OCI-LY3 (cell line): ENCODE results near the gene STAT5A.

Experiments used
- H2AFZ ChIP-seq: fragments of 200-600, 300-600 bp; shearing (Covaris generic); 2 replicates; pipeline ENCODE4 v1.6.0; 2014; ENCODE audit warnings: antibody characterized with exemption, low read depth, low read length
- H3K27ac ChIP-seq: fragments of 200-600, 300-600 bp; sonication (generic); 2 replicates; pipeline ENCODE4 v1.5.1; 2014; ENCODE audit warnings: mild to moderate bottlenecking, low read length, moderate library complexity, mixed read lengths
- H3K27me3 ChIP-seq: fragments of 200-600, 300-600 bp; sonication (generic); 2 replicates; pipeline ENCODE4 v1.6.1; 2014; ENCODE audit warnings: low read depth, low read length, mixed read lengths
- H3K36me3 ChIP-seq: fragments of 200-600, 300-600 bp; sonication (generic); replicated peaks from 2 replicates; pipeline ENCODE3; 2014; ENCODE audit warnings: low read depth, low read length, mixed read lengths
- H3K4me1 ChIP-seq: fragments of 300-600, 200-600 bp; sonication (generic); 2 replicates; pipeline ENCODE4 v1.6.1; 2014; ENCODE audit warnings: low read length, mixed read lengths
- H3K4me2 ChIP-seq: fragments of 200-600, 300-600 bp; sonication (generic); 2 replicates; pipeline ENCODE4 v1.6.1; 2014; ENCODE audit warnings: low read length, mixed read lengths
- H3K4me3 ChIP-seq: fragments of 300-600, 200-600 bp; sonication (generic); 2 replicates; pipeline ENCODE4 v1.5.1; 2014; ENCODE audit warnings: antibody characterized with exemption, mild to moderate bottlenecking, low read length, moderate library complexity
- H3K79me2 ChIP-seq: fragments of 300-600, 200-600 bp; shearing (Covaris generic); 2 replicates; pipeline ENCODE4 v1.6.1; 2014; ENCODE audit warnings: mild to moderate bottlenecking, low read length, mixed read lengths
- H3K9ac ChIP-seq: fragments of 300-600, 200-600 bp; shearing (Covaris generic); 2 replicates; pipeline ENCODE4 v1.6.0; 2014; ENCODE audit warnings: mild to moderate bottlenecking, low read length, moderate library complexity
- H3K9me3 ChIP-seq: fragments of 200-600, 300-600 bp; shearing (Covaris generic); 2 replicates; pipeline ENCODE4 v1.6.1; 2014; ENCODE audit warnings: low read length, mixed read lengths; ENCODE audit not compliant: insufficient read depth
- H4K20me1 ChIP-seq: fragments of 200-600, 300-600 bp; sonication (generic); 2 replicates; pipeline ENCODE4 v1.6.1; 2016; ENCODE audit warnings: low read length, mixed read lengths; ENCODE audit not compliant: insufficient read depth
- CTCF ChIP-seq: fragments of 200-600, 300-600 bp; sonication (generic); IDR thresholded peaks from 2 replicates; pipeline ENCODE4 v1.5.1; 2014; ENCODE audit warnings: antibody characterized with exemption, low read length, low read depth
- EZH2phosphoT487 ChIP-seq: fragments of 200-600 bp; shearing (Covaris generic); IDR thresholded peaks from 2 replicates; pipeline ENCODE4 v1.6.1; 2018; ENCODE audit warnings: antibody characterized with exemption, mixed run types, low read depth

The STAT5A gene

GRCh38 chr17:42329025-42329976 lies 41.0 kb downstream of the STAT5A start:
- Histone ChIP-seq H2AFZ (no peak overlapping the region), H3K4me3 (no peak overlapping the region)
- TF ChIP-seq EZH2phosphoT487 (no peak), CTCF (no peak)

GRCh38 chr17:42333053-42333452 lies 44.8 kb downstream of the STAT5A start:
- Histone ChIP-seq H3K4me2 (peak overlapping the region; percentile 30; the same call in 1 of the 2 replicates), H3K27me3 (no peaks in the 10 kb centered on the region), H3K4me1 (peaks cover 42% of the 10 kb centered on the region), H2AFZ (no peak overlapping the region), H3K79me2 (peaks cover 41% of the 10 kb centered on the region), H3K27ac (peak overlapping the region; percentile 67), H3K36me3 (peaks cover 64% of the 10 kb centered on the region), H4K20me1 (peaks cover 22% of the 10 kb centered on the region; the same call in 1 of the 2 replicates), H3K9me3 (no peaks in the 10 kb centered on the region), H3K9ac (no peak overlapping the region; the same call in 1 of the 2 replicates), H3K4me3 (no peak overlapping the region; the same call in 1 of the 2 replicates)
- TF ChIP-seq CTCF: no peak
- no peak for TF ChIP-seq EZH2phosphoT487

More at GRCh38 chr17:42329025-42329976, 41.0 kb downstream of the STAT5A start:
- H3K36me3 ChIP-seq: peaks cover 65% of the 10 kb centered on the region
- no peaks in the 10 kb centered on the region for H3K27me3 ChIP-seq
- H3K9ac ChIP-seq: no peak overlapping the region
- H3K9me3 ChIP-seq: no peaks in the 10 kb centered on the region
- H4K20me1 ChIP-seq: peaks cover 12% of the 10 kb centered on the region; the same call in 1 of the 2 replicates
- H3K79me2 ChIP-seq: peaks cover 18% of the 10 kb centered on the region; the same call in 1 of the 2 replicates
- peaks cover 19% of the 10 kb centered on the region for H3K4me1 ChIP-seq
- H3K27ac ChIP-seq: no peak overlapping the region
- no peak overlapping the region for H3K4me2 ChIP-seq

- TF ChIP-seq CTCF (no peak), EZH2phosphoT487 (no peak)
- H3K4me1 ChIP-seq: peaks cover 57% of the 10 kb centered on the region
- no peak overlapping the region for H3K4me3 ChIP-seq
- H3K4me2 ChIP-seq: no peak overlapping the region
- peaks cover 32% of the 10 kb centered on the region; the same call in 1 of the 2 replicates for H4K20me1 ChIP-seq
- H3K27ac ChIP-seq: no peak overlapping the region
- no peaks in the 10 kb centered on the region for H3K9me3 ChIP-seq
- H2AFZ ChIP-seq: no peak overlapping the region
- H3K9ac ChIP-seq: no peak overlapping the region
- H3K36me3 ChIP-seq: peaks cover 61% of the 10 kb centered on the region
- H3K79me2 ChIP-seq: peaks cover 43% of the 10 kb centered on the region
- no peaks in the 10 kb centered on the region for H3K27me3 ChIP-seq
Measured at GRCh38 chr17:42334677-42335076, 46.4 kb downstream of the STAT5A start.

GRCh38 chr17:42337442-42337841 lies 49.1 kb downstream of the STAT5A start:
- H3K4me2 ChIP-seq: peak overlapping the region; percentile 54

More at GRCh38 chr17:42337442-42337841, 49.1 kb downstream of the STAT5A start:
- no peak overlapping the region for H2AFZ ChIP-seq
- H3K9me3 ChIP-seq: no peaks in the 10 kb centered on the region
- 0 out of 2 replicates have a peak overlapping the region, but pooled peaks have one; percentile 14 for H3K9ac ChIP-seq
- H3K4me3 ChIP-seq: peak overlapping the region; percentile 23; the same call in 1 of the 2 replicates
- peak overlapping the region; percentile 78 for H3K27ac ChIP-seq
- no peak for TF ChIP-seq CTCF
- no peak for TF ChIP-seq EZH2phosphoT487
- no peaks in the 10 kb centered on the region for H3K27me3 ChIP-seq
- H3K4me1 ChIP-seq: peaks cover 81% of the 10 kb centered on the region
- peaks cover 70% of the 10 kb centered on the region for H3K79me2 ChIP-seq
- H3K36me3 ChIP-seq: peaks cover 70% of the 10 kb centered on the region
- peaks cover 54% of the 10 kb centered on the region for H4K20me1 ChIP-seq
